Hepatocyte (in vitro differentiated cells): ENCODE data around the gene LST1. TPM values are rescaled to one million over a fixed set of nuclear protein-coding genes. Genes with fewer than 3 reads are reported as not detected.

ENCODE experiments used
- DNase-seq: peaks from one replicate; pipeline ENCODE4 v3.0.0-alpha.2; 2016; ENCODE audit warnings: low spot score
- H2AFZ ChIP-seq: fragments of 200-600 bp; sonication (generic); 2 replicates; pipeline ENCODE4 v1.6.0; 2016; ENCODE audit warnings: antibody characterized with exemption, mild to moderate bottlenecking
- H3K27ac ChIP-seq: fragments of 200-600 bp; sonication (generic); 2 replicates; pipeline ENCODE4 v1.5.1; 2016; ENCODE audit warnings: mild to moderate bottlenecking
- H3K27me3 ChIP-seq: fragments of 200-600 bp; sonication (generic); 2 replicates; pipeline ENCODE4 v1.6.1; 2016
- H3K36me3 ChIP-seq: fragments of 200-600 bp; sonication (generic); replicated peaks from 2 replicates; pipeline ENCODE4 v1.5.1; 2016; ENCODE audit warnings: low read depth; ENCODE audit not compliant: insufficient read depth
- H3K4me1 ChIP-seq: fragments of 200-600 bp; sonication (generic); 2 replicates; pipeline ENCODE4 v1.5.1; 2016; ENCODE audit warnings: mild to moderate bottlenecking, moderate library complexity; ENCODE audit not compliant: insufficient read depth
- H3K4me2 ChIP-seq: fragments of 200-600 bp; sonication (generic); 2 replicates; pipeline ENCODE4 v1.6.0; 2016
- H3K4me3 ChIP-seq: fragments of 200-600 bp; sonication (generic); 2 replicates; pipeline ENCODE4 v1.5.1; 2016; ENCODE audit warnings: mild to moderate bottlenecking
- H3K79me2 ChIP-seq: fragments of 200-600 bp; sonication (generic); 2 replicates; pipeline ENCODE4 v1.6.0; 2017; ENCODE audit warnings: mild to moderate bottlenecking
- H3K9me2 ChIP-seq: fragments of 200-600 bp; sonication (generic); replicated peaks from 2 replicates; pipeline ENCODE4 v1.6.0; 2017; ENCODE audit warnings: mild to moderate bottlenecking; ENCODE audit not compliant: insufficient read depth
- H3K9me3 ChIP-seq: fragments of 200-600 bp; sonication (generic); 2 replicates; pipeline ENCODE4 v1.5.1; 2016; ENCODE audit warnings: low read depth, mild to moderate bottlenecking
- H4K20me1 ChIP-seq: fragments of 200-600 bp; sonication (generic); 2 replicates; pipeline ENCODE4 v1.6.0; 2016; ENCODE audit warnings: mild to moderate bottlenecking; ENCODE audit not compliant: insufficient read depth, poor library complexity, severe bottlenecking
- EZH2 ChIP-seq: fragments of 200-600 bp; sonication (generic); IDR thresholded peaks from 2 replicates; pipeline ENCODE4 v1.6.1; 2016; ENCODE audit warnings: antibody characterized with exemption, mild to moderate bottlenecking, borderline replicate concordance
- EZH2phosphoT487 ChIP-seq: fragments of 200-600 bp; sonication (generic); IDR thresholded peaks from one replicate; pipeline ENCODE4 v1.6.1; 2018; ENCODE audit warnings: antibody characterized with exemption, mild to moderate bottlenecking, low read depth, moderate library complexity; ENCODE audit not compliant: unreplicated experiment, severe bottlenecking
- WGBS: methylation state at CpG from one replicate; pipeline ENCODE4 v1.1.6; 2016; ENCODE audit warnings: low lambda C conversion rate; ENCODE audit errors: missing lambda C conversion rate; 5-methylcytosine and 5-hydroxymethylcytosine counted together
- polyA plus RNA-seq: library from polyadenylated mRNA; unstranded; fragments of >200 nt; fragmentation: Nextera tagmentation; extraction: Ambion mirVana; gene quantifications from 2 replicates; pipeline ENCODE4 v1.2.1, GENCODE V29; 2016
- total RNA-seq: library from RNA; depleted of rRNA; stranded (reverse); fragments of >200 nt; gene quantifications from 2 replicates; pipeline ENCODE4 v1.2.3, GENCODE V29; 2014
- TF ChIP-seq, protein P1 (sequence below): fragments of 200-600 bp; sonication (generic); IDR thresholded peaks from 2 replicates; pipeline ENCODE4 v1.5.1; 2016; ENCODE audit warnings: antibody characterized with exemption, mild to moderate bottlenecking; ENCODE audit not compliant: poor library complexity

Gene LST1
- total and polyA plus RNA-seq, 2 experiments from 2014 or later: 2.4 TPM; not detected in 1

DNA sequence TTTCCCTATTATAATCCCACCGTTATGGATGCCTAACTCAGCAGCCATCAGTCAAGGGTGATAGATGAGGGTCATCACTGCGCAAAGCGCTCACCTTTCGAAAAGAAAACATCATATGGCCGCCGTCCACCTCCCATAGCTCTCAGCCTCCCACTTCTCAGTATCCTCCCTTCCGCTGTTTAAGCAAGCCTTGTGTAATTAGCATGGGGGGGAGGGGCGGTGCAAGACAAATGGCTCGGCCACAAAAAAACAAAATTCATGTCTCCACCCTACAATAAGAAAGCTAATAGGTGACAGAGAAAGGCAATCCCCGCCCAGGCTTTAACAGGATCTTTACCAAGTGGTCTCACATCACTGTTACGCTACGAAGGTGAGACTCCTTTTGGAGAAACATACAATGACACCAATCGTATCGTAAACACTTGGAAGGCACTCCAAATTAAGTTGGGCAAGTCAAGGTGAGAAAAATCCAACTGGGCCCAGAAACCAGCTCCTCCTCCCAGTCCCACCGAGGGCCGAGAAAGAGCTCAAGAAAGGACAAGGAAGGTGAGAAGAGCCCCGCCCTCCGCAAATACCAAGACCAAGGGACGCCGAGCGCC lies 44.9 kb upstream of the LST1 start:
- Histone ChIP-seq H3K9me2 (no peaks in the 10 kb centered on the region), H3K27me3 (no peaks in the 10 kb centered on the region), H3K4me2 (peak overlapping the region; percentile 86), H3K36me3 (peaks cover 1% of the 10 kb centered on the region), H3K4me3 (peak overlapping the region; percentile 56), H3K9me3 (no peaks in the 10 kb centered on the region), H3K79me2 (peaks cover 68% of the 10 kb centered on the region), H3K27ac (peak overlapping the region; percentile 99), H3K4me1 (peaks cover 19% of the 10 kb centered on the region), H2AFZ (peak overlapping the region; percentile 12), H4K20me1 (peaks cover 50% of the 10 kb centered on the region)
- DNase-seq: peak; percentile 74
- TF ChIP-seq, protein P1, sequence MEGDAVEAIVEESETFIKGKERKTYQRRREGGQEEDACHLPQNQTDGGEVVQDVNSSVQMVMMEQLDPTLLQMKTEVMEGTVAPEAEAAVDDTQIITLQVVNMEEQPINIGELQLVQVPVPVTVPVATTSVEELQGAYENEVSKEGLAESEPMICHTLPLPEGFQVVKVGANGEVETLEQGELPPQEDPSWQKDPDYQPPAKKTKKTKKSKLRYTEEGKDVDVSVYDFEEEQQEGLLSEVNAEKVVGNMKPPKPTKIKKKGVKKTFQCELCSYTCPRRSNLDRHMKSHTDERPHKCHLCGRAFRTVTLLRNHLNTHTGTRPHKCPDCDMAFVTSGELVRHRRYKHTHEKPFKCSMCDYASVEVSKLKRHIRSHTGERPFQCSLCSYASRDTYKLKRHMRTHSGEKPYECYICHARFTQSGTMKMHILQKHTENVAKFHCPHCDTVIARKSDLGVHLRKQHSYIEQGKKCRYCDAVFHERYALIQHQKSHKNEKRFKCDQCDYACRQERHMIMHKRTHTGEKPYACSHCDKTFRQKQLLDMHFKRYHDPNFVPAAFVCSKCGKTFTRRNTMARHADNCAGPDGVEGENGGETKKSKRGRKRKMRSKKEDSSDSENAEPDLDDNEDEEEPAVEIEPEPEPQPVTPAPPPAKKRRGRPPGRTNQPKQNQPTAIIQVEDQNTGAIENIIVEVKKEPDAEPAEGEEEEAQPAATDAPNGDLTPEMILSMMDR: no peak
- TF ChIP-seq EZH2phosphoT487: no peak
- TF ChIP-seq EZH2: no peak
- WGBS: under 1% methylated on average over 21 of the region's 21 CpGs

- Histone ChIP-seq H3K27ac (peak within 1 kb of the TSS; percentile 99), H3K79me2 (peaks cover 61% of the 10 kb centered on the region), H3K4me3 (peak within 1 kb of the TSS; percentile 56), H3K9me3 (no peaks in the 10 kb centered on the region), H3K4me1 (peaks cover 19% of the 10 kb centered on the region), H3K27me3 (no peaks in the 10 kb centered on the region), H3K9me2 (no peaks in the 10 kb centered on the region), H2AFZ (peak within 1 kb of the TSS; percentile 81), H4K20me1 (peaks cover 43% of the 10 kb centered on the region), H3K4me2 (peak within 1 kb of the TSS; percentile 86), H3K36me3 (no peaks in the 10 kb centered on the region)
- peak; percentile 98 for DNase-seq
- 2% methylated on average over 43 of the region's 43 CpGs for WGBS
- TF ChIP-seq, protein P1: no peak
- TF ChIP-seq EZH2phosphoT487: no peak
- TF ChIP-seq EZH2: no peak
Observed at GRCh38 chr6:31541658-31542521, 44.2 kb upstream of the LST1 start, which contains the start of gene DDX39B. Gene DDX39B, minus strand, starts transcription at chr6:31542003. Its CDS starts 1,471 bp downstream, at chr6:31540532.

DNA sequence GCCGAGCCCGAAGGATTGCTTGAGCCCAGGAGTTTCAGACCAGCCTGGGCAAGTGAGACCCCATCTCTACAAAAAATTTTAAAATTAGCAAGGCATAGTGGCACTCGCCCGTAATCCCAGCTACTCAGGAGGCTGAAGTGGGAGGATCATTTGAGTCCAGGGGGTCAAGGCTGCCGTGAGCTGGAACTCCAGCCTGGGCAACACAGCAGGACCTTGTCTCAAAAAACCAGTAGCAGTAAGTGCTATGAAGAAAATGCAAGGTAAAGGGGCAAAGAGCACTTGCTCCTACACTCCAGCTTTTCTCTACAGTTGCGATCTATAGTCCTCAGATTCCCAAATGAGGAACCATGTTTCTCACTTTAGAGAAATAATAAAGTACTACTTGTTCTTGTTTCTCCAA lies 42.4 kb upstream of the LST1 start:
- no peaks in the 10 kb centered on the region for H3K36me3 ChIP-seq
- no peak overlapping the region for H3K4me2 ChIP-seq
- TF ChIP-seq EZH2phosphoT487: no peak
- TF ChIP-seq, protein P1: no peak
- peaks cover 54% of the 10 kb centered on the region for H3K79me2 ChIP-seq
- peaks cover 27% of the 10 kb centered on the region for H3K4me1 ChIP-seq
- H3K9me2 ChIP-seq: no peaks in the 10 kb centered on the region
- DNase-seq: no peak
- H3K4me3 ChIP-seq: no peak overlapping the region
- H4K20me1 ChIP-seq: peaks cover 26% of the 10 kb centered on the region
- no peak overlapping the region for H3K27ac ChIP-seq
- no peaks in the 10 kb centered on the region for H3K27me3 ChIP-seq
- H2AFZ ChIP-seq: no peak overlapping the region
- 95% methylated on average over 6 of the region's 6 CpGs for WGBS
- H3K9me3 ChIP-seq: no peaks in the 10 kb centered on the region
